Anterior cingulate cortex (tissue), 58 donors: ENCODE data around the gene ARHGEF3.
A peak's percentile ranks its signal among the peaks of the same experiment; 100 is the strongest.

Experiments
- DNase-seq, 58 donors: peaks; one replicate each; lab custom pipeline; 2025; lab: John Stamatoyannopoulos, UW

ARHGEF3 gene, protein sequence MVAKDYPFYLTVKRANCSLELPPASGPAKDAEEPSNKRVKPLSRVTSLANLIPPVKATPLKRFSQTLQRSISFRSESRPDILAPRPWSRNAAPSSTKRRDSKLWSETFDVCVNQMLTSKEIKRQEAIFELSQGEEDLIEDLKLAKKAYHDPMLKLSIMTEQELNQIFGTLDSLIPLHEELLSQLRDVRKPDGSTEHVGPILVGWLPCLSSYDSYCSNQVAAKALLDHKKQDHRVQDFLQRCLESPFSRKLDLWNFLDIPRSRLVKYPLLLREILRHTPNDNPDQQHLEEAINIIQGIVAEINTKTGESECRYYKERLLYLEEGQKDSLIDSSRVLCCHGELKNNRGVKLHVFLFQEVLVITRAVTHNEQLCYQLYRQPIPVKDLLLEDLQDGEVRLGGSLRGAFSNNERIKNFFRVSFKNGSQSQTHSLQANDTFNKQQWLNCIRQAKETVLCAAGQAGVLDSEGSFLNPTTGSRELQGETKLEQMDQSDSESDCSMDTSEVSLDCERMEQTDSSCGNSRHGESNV

GRCh38 chr3:56801662-56802377, at the start of gene ARHGEF3:
Gene ARHGEF3, minus strand, starts transcription at chr3:56801949. Its CDS starts 151 bp downstream, at chr3:56801798.
- peak in 57 of 58 donors; percentile 36 to 93 (median 82) for DNase-seq

GRCh38 chr3:56849698-56850097, 47.9 kb upstream of the ARHGEF3 start:
- DNase-seq: no peak

- DNase-seq: no peak
Observed at GRCh38 chr3:56845505-56845904, 43.8 kb upstream of the ARHGEF3 start.

DNA sequence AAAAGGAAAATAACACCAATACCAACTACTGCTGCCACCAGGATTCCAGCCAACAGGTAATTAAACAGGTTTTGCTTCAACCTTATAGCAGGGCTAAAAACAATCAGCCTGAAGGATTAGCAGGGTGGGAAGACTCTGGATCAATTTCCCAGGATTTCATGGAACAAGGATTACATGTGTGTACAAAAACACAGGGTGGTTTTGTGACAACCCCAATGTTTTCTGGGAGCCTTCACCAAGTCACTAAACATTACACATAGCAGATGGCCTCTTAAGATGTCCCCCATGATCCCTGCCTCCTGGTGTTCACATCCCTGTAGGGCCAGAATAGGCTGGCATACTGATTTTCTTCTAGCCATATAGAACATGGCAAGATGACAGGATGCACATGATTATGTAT, 42.8 kb upstream of the ARHGEF3 start:
- DNase-seq: no peak

GRCh38 chr3:56839784-56840715, 38.3 kb upstream of the ARHGEF3 start:
- no peak for DNase-seq

- no peak for DNase-seq
Observed at GRCh38 chr3:56838448-56838847, 36.7 kb upstream of the ARHGEF3 start.

DNA sequence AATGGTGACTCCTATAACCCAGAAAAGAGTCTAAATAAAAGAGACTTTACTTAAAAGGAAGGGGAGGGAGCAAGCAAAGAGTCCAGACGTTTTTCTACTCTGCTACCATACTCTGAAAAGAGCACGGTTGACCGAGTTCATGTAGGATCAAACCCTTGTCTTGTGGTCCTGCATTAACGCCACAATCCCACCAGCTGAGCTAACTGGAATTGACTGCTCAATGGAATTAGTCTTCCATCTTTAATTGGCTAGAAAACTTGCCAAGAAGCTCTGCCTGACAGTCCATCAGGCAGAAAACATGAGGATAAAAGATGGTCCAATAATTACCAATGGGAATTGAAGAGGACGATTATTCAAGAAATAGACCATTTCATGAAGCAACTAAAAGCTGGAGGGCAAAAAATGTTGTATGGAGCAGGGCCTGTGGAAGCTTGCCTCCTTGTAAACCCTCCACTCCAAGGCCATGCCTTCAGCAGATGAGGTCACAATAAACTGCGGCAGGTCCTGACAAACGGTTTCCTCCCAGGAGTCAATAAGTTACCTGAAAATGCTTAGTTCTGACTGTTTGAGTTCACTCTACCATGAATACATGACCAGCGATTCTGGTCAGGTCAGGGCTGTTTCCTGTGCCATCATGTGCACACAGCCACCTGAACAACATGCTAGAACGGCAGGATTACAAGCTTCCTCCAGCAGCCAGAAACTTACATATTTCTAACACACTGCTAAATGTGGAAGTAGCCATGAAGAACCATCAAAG, 35.6 kb upstream of the ARHGEF3 start:
- no peak for DNase-seq

DNA sequence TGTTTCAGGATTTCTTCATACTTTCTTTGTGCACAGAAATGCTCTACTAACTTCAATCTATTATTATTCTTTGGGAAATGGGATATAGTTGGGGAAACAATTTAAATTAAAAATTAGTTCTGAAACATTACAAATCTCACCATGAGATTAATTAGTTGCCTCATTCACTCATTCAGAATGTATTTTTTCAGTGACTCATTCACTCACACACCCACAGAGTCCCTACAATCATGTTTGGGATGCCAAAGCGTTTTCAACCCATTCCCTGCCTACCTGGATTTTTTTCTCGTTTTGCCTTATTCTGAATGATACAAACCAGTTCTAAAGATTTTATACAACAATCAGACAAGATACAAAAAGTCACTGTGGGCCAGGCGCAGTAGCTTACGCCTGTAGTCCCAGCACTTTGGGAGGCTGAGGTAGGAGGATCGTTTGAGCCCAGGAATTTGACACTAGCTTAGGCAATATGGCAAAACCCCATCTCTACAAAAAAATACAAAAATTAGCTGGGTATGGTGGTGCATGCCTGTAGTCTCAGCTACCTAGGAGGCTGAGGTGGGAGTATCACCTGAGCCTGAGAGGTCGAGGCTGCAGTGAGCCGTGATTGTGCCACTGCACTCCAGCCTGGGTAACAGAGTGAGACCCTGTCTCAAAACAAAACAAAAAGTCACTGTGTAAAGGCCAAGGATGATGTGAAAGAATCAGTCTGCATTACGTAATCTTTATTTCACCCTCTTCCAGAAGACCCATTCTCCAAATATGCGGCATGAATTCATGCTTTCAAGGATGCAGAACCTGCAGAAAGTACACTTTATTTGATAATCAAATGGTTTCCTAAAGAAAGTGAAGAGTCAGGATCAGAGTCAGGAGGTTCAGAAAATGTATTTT, 34.8 kb upstream of the ARHGEF3 start:
- no peak for DNase-seq

DNA sequence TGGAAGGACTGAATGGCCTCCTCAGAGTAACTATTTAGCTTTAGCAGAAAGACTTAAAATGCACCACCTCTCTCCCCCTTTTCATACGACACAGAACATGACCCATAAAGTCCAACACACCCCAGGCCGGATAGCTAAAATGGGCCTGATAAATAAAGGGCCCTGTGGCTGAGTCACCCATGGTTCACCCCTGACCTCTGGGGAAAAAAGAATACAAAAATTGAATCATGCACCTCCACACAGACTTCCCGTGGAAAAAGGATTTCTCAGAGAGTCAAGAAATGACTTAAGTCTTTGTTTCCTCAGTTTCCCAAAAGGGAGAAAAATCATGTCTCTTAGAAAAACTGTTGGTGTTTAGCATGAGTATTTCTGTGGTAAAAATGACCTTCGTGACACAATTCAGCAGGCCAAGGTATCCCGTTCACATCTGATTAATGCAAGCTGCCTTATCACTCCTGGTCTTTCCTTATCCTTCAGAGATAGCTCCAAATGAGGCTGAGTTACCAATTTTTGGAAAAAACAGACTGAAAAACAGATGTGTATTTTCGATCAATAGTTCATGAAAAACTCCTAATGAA, 34.0 kb upstream of the ARHGEF3 start:
- DNase-seq: no peak

- DNase-seq: peak in 1 of 58 donors; percentile 33
Observed at GRCh38 chr3:56833536-56833935, 31.8 kb upstream of the ARHGEF3 start.

- DNase-seq: no peak
Observed at GRCh38 chr3:56833022-56833421, 31.3 kb upstream of the ARHGEF3 start.

DNA sequence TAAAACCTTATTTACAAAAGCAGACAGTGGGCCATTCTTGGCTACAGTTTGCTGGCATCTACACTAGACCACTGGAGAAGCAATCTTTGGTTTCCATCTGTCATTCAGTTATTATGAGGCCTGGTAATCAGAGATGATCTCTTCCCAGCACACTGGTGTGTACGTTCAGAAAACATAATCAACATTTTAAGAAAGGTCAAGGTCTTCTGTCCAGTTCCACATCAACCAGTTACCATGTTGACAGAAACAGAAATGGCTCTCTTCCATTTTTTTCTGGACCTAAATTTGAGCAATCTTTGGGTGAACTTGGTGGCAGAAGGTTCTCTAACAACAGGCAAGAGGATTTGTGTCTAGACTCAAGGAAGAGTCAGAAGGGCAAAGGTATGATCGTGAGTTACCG, 29.8 kb upstream of the ARHGEF3 start:
- DNase-seq: no peak

GRCh38 chr3:56830884-56831283, 29.1 kb upstream of the ARHGEF3 start:
- DNase-seq: no peak

DNA sequence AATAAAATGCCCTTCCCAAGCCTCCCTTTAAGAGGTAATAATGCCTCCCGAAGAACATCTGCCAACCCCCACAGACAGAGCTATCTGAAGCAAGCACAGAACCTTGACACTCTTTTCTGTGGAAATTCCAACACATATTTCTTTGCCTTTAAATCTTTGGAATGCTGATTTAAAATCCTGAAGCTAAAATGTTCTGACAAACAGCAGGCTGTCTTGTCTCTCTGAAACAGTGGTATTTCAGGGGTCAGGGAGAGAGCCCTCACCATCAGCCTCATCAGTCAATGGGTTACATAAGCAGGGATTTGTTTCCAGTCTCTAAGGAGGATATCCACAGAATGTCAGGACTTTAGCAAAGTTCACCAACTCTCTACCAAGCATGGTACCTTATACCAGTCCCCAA, 27.8 kb upstream of the ARHGEF3 start:
- DNase-seq: no peak

DNA sequence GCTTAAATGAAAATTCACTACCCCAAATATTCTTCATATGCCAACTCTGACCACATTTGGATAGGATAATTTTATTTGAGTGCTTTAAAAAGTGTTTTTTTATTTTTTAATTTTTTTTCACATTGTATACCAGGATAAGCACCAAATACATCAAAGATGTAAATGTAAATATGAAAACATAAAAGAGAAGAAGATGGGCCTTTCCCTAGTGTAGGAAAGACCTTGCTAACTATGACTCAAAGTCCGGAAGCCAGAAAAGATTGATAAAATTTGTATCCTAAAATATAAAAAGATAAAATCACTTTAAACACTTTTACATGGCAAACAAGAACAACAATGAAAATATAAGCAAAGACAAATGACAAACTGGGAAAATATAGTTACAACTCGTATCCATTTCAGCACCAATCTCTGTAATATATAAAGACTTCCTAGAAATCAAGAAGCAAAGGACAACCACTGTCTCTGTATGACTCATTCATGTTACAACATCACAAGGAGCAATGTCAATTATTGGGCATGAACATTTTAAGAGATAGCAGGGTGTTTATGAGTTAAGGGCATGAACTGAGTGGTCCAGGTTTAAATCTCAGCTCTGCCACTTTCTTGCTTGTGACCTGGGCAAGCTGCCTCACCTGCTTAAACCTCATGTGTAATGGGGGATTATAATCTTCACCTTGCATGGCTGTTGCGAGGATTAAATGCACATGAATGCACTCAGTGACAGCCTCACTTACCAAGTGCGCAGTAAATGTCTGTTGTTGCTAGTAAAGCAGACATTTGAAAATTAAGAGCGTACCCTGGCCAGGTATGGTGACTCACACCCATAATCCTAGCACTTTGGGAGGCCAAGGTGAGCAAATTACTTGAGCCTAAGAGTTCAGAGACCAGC, 25.3 kb upstream of the ARHGEF3 start:
- DNase-seq: no peak

- DNase-seq: peak in 1 of 58 donors; percentile 21
Observed at GRCh38 chr3:56825567-56826438, 24.1 kb upstream of the ARHGEF3 start.
